Loucy (cell line): ENCODE measurements around the gene CYP4F11.

Source experiments
- CTCF ChIP-seq: fragments of 200-600 bp; sonication (generic); conservative IDR thresholded peaks from 2 replicates; pipeline ENCODE4 v1.5.1; 2014; ENCODE audit warnings: mild to moderate bottlenecking, antibody characterized with exemption, low read length
- EZH2phosphoT487 ChIP-seq: fragments of 200-600 bp; IDR thresholded peaks from 2 replicates; pipeline ENCODE4 v1.6.1; 2018; ENCODE audit warnings: antibody characterized with exemption, mild to moderate bottlenecking, moderate library complexity, borderline replicate concordance

GRCh38 chr19:15911599-15912235, 22.6 kb downstream of the CYP4F11 start:
- TF ChIP-seq CTCF, result peak; percentile 26
- TF ChIP-seq EZH2phosphoT487, result no peak
